ENCODE results near the gene PREPL.

Gene PREPL

GRCh38 chr2:44354761-44355160 is 6.5 kb downstream of the PREPL start:
- Histone ChIP-seq H3K79me2 (ENCODE audit: low read length) (peaks cover 11% of the 10 kb centered on the region), H3K4me3 (ENCODE audit: low read length) (no peak overlapping the region)
- TF ChIP-seq EZH2 (optimal IDR thresholded peaks at IDR 0.05; ENCODE audit: low read depth, low read length) (no peak), EZH2phosphoT487 (IDR thresholded peaks at IDR 0.05; ENCODE audit: low read length) (no peak), CTCF (IDR thresholded peaks at IDR 0.05; ENCODE audit: low read length) (no peak)

GRCh38 chr2:44352510-44352909 is 8.8 kb downstream of the PREPL start:
- Histone ChIP-seq H3K4me2 (ENCODE audit: low read depth, low read length) (no peak overlapping the region), H3K36me3 (replicated peaks; ENCODE audit: insufficient read depth, low read length) (no peaks in the 10 kb centered on the region), H3K9ac (ENCODE audit: low read length) (no peak overlapping the region), H3K27ac (ENCODE audit: low read length) (no peak overlapping the region), H4K20me1 (ENCODE audit: insufficient read depth, low read length) (no peaks in the 10 kb centered on the region), H3K9me2 (replicated peaks; ENCODE audit: insufficient read depth, low read length) (no peaks in the 10 kb centered on the region), H3F3A (ENCODE audit: insufficient read depth, low read length) (no peaks in the 10 kb centered on the region), H3K79me2 (ENCODE audit: low read length) (peaks cover 7% of the 10 kb centered on the region; the same call in 1 of the 2 replicates), H3K9me3 (replicated peaks; ENCODE audit: insufficient read depth, low read length) (no peaks in the 10 kb centered on the region), H3K27me3 (replicated peaks; ENCODE audit: insufficient read depth, low read length) (no peaks in the 10 kb centered on the region), H3K4me3 (ENCODE audit: low read length) (no peak overlapping the region), H2AFZ (ENCODE audit: low read length) (no peak overlapping the region), H3K4me1 (ENCODE audit: low read length) (no peaks in the 10 kb centered on the region)
- no peak for DNase-seq
- no peak for TF ChIP-seq CTCF (IDR thresholded peaks at IDR 0.05; ENCODE audit: low read length)
- TF ChIP-seq EZH2phosphoT487 (IDR thresholded peaks at IDR 0.05; ENCODE audit: low read length): no peak
- TF ChIP-seq EZH2 (optimal IDR thresholded peaks at IDR 0.05; ENCODE audit: low read depth, low read length): no peak

More at GRCh38 chr2:44354761-44355160, 6.5 kb downstream of the PREPL start:
- no peak for DNase-seq
- Histone ChIP-seq H2AFZ (ENCODE audit: low read length) (no peak overlapping the region), H3K27ac (ENCODE audit: low read length) (no peak overlapping the region), H4K20me1 (ENCODE audit: insufficient read depth, low read length) (no peaks in the 10 kb centered on the region), H3K9me3 (replicated peaks; ENCODE audit: insufficient read depth, low read length) (no peaks in the 10 kb centered on the region), H3K9me2 (replicated peaks; ENCODE audit: insufficient read depth, low read length) (no peaks in the 10 kb centered on the region), H3K9ac (ENCODE audit: low read length) (no peak overlapping the region), H3F3A (ENCODE audit: insufficient read depth, low read length) (no peaks in the 10 kb centered on the region), H3K4me1 (ENCODE audit: low read length) (peaks cover 5% of the 10 kb centered on the region; the same call in 1 of the 2 replicates), H3K27me3 (replicated peaks; ENCODE audit: insufficient read depth, low read length) (no peaks in the 10 kb centered on the region), H3K4me2 (ENCODE audit: low read depth, low read length) (no peak overlapping the region), H3K36me3 (replicated peaks; ENCODE audit: insufficient read depth, low read length) (no peaks in the 10 kb centered on the region)

GRCh38 chr2:44351676-44352075 is 9.6 kb downstream of the PREPL start:
- no peaks in the 10 kb centered on the region for H3F3A ChIP-seq (ENCODE audit: insufficient read depth, low read length)
- no peaks in the 10 kb centered on the region for H4K20me1 ChIP-seq (ENCODE audit: insufficient read depth, low read length)
- no peak overlapping the region for H3K9ac ChIP-seq (ENCODE audit: low read length)
- no peak overlapping the region for H2AFZ ChIP-seq (ENCODE audit: low read length)
- H3K4me1 ChIP-seq (ENCODE audit: low read length): no peaks in the 10 kb centered on the region
- no peak for TF ChIP-seq EZH2phosphoT487 (IDR thresholded peaks at IDR 0.05; ENCODE audit: low read length)
- no peaks in the 10 kb centered on the region for H3K9me2 ChIP-seq (replicated peaks; ENCODE audit: insufficient read depth, low read length)
- H3K79me2 ChIP-seq (ENCODE audit: low read length): peaks cover 7% of the 10 kb centered on the region; the same call in 1 of the 2 replicates
- H3K27ac ChIP-seq (ENCODE audit: low read length): no peak overlapping the region
- H3K36me3 ChIP-seq (replicated peaks; ENCODE audit: insufficient read depth, low read length): no peaks in the 10 kb centered on the region
- H3K27me3 ChIP-seq (replicated peaks; ENCODE audit: insufficient read depth, low read length): no peaks in the 10 kb centered on the region
- H3K4me3 ChIP-seq (ENCODE audit: low read length): no peak overlapping the region
- DNase-seq: no peak
- H3K9me3 ChIP-seq (replicated peaks; ENCODE audit: insufficient read depth, low read length): no peaks in the 10 kb centered on the region
- no peak overlapping the region for H3K4me2 ChIP-seq (ENCODE audit: low read depth, low read length)

- Histone ChIP-seq H3K9ac (ENCODE audit: low read length) (no peak overlapping the region), H3K27ac (ENCODE audit: low read length) (no peak overlapping the region), H3K9me3 (replicated peaks; ENCODE audit: insufficient read depth, low read length) (no peaks in the 10 kb centered on the region), H3K36me3 (replicated peaks; ENCODE audit: insufficient read depth, low read length) (no peaks in the 10 kb centered on the region), H3K4me1 (ENCODE audit: low read length) (no peaks in the 10 kb centered on the region), H3K9me2 (replicated peaks; ENCODE audit: insufficient read depth, low read length) (no peaks in the 10 kb centered on the region), H3K27me3 (replicated peaks; ENCODE audit: insufficient read depth, low read length) (no peaks in the 10 kb centered on the region), H2AFZ (ENCODE audit: low read length) (no peak overlapping the region), H3K4me3 (ENCODE audit: low read length) (no peak overlapping the region), H3K4me2 (ENCODE audit: low read depth, low read length) (no peak overlapping the region), H3K79me2 (ENCODE audit: low read length) (peaks cover 7% of the 10 kb centered on the region; the same call in 1 of the 2 replicates), H3F3A (ENCODE audit: insufficient read depth, low read length) (no peaks in the 10 kb centered on the region), H4K20me1 (ENCODE audit: insufficient read depth, low read length) (no peaks in the 10 kb centered on the region)
- no peak for TF ChIP-seq CTCF (IDR thresholded peaks at IDR 0.05; ENCODE audit: low read length)
- no peak for DNase-seq
Observed at GRCh38 chr2:44351088-44351487, 10.2 kb downstream of the PREPL start.
